GM12801 (cell line): ENCODE data around the gene TNFRSF12A.

ENCODE experiments used
- CTCF ChIP-seq: IDR thresholded peaks from one replicate; pipeline ENCODE4 v1.5.1; 2011; ENCODE audit warnings: control low read depth; ENCODE audit not compliant: insufficient read length; ENCODE audit errors: extremely low read depth

TNFRSF12A gene

GRCh38 chr16:2981177-2981898, 38.8 kb upstream of the TNFRSF12A start:
- no peak for TF ChIP-seq CTCF

GRCh38 chr16:2981899-2982250, 38.3 kb upstream of the TNFRSF12A start:
- no peak for TF ChIP-seq CTCF

GRCh38 chr16:2982402-2982801, 37.8 kb upstream of the TNFRSF12A start:
- TF ChIP-seq CTCF = no peak

- TF ChIP-seq CTCF = no peak
These were observed 36.4 kb upstream of the TNFRSF12A start for GRCh38 chr16:2983706-2984136.

- no peak for TF ChIP-seq CTCF
These were observed 34.7 kb upstream of the TNFRSF12A start for GRCh38 chr16:2985462-2985861.

- TF ChIP-seq CTCF = no peak
These were observed 34.2 kb upstream of the TNFRSF12A start for GRCh38 chr16:2985893-2986355.

GRCh38 chr16:2986623-2987188, 33.5 kb upstream of the TNFRSF12A start:
- no peak for TF ChIP-seq CTCF
